ENCODE data around the gene LGI1. TPM values are rescaled to one million over a fixed set of nuclear protein-coding genes. Genes with fewer than 3 reads are reported as not detected.
"Not testable (repeated sequence)": the region's sequence is repeated elsewhere in the genome, so short reads cannot be mapped to it uniquely, and the experiment has no call there.

Gene LGI1
- total RNA-seq, 1 donor from 2014 or later, result not detected

- H3K27ac Mint-ChIP-seq, result no peak overlapping the region
- H3K27me3 Mint-ChIP-seq (ENCODE audit: low read depth), result peaks cover 34% of the 10 kb centered on the region
- DNase-seq (ENCODE audit: low spot score), result peak; percentile 10
- peaks cover 3% of the 10 kb centered on the region for H3K4me1 Mint-ChIP-seq (ENCODE audit: low read depth)
- no peak overlapping the region for H3K4me3 Mint-ChIP-seq (ENCODE audit: low read depth)
- no peaks in the 10 kb centered on the region for H3K36me3 Mint-ChIP-seq (ENCODE audit: low read depth)
- intact Hi-C loops (cut with micrococcal nuclease), result loop anchor here (5.0 to 10.0 kb wide), 2 partner anchors 41 to 261 kb away; no protein-coding TSS in a partner anchor
- H3K9me3 Mint-ChIP-seq, result no peaks in the 10 kb centered on the region
Measured at GRCh38 chr10:93816123-93816747, 58.5 kb downstream of the LGI1 start.

GRCh38 chr10:93818086-93818485 lies 60.4 kb downstream of the LGI1 start:
- Mint-ChIP-seq H3K9me3 (no peaks in the 10 kb centered on the region), H3K27ac (no peak overlapping the region), H3K36me3 (ENCODE audit: low read depth) (no peaks in the 10 kb centered on the region), H3K4me1 (ENCODE audit: low read depth) (peaks cover 3% of the 10 kb centered on the region), H3K4me3 (ENCODE audit: low read depth) (no peak overlapping the region), H3K27me3 (ENCODE audit: low read depth) (peaks cover 32% of the 10 kb centered on the region)
- intact Hi-C loops (cut with micrococcal nuclease), result loop anchor here (5.0 to 10.0 kb wide), 2 partner anchors 39 to 263 kb away; no protein-coding TSS in a partner anchor
- no peak for DNase-seq (ENCODE audit: low spot score)

GRCh38 chr10:93819520-93819919 lies 61.8 kb downstream of the LGI1 start:
- intact Hi-C loops (cut with micrococcal nuclease), result loop anchor here (5.0 to 10.0 kb wide), 2 partner anchors 38 to 265 kb away; no protein-coding TSS in a partner anchor
- Mint-ChIP-seq H3K27me3 (ENCODE audit: low read depth) (peaks cover 26% of the 10 kb centered on the region), H3K36me3 (ENCODE audit: low read depth) (no peaks in the 10 kb centered on the region)

GRCh38 chr10:93820434-93820833 lies 62.7 kb downstream of the LGI1 start:
- Mint-ChIP-seq H3K36me3 (ENCODE audit: low read depth) (no peaks in the 10 kb centered on the region), H3K27ac (no peak overlapping the region), H3K4me3 (ENCODE audit: low read depth) (no peak overlapping the region), H3K27me3 (ENCODE audit: low read depth) (peaks cover 22% of the 10 kb centered on the region), H3K9me3 (no peaks in the 10 kb centered on the region), H3K4me1 (ENCODE audit: low read depth) (no peaks in the 10 kb centered on the region)
- no peak for DNase-seq (ENCODE audit: low spot score)
- intact Hi-C loops (cut with micrococcal nuclease), result no loop called here

More at GRCh38 chr10:93819520-93819919, 61.8 kb downstream of the LGI1 start:
- H3K27ac Mint-ChIP-seq, result no peak overlapping the region
- H3K4me3 Mint-ChIP-seq (ENCODE audit: low read depth), result no peak overlapping the region
- H3K9me3 Mint-ChIP-seq, result no peaks in the 10 kb centered on the region
- no peak for DNase-seq (ENCODE audit: low spot score)
- H3K4me1 Mint-ChIP-seq (ENCODE audit: low read depth), result no peaks in the 10 kb centered on the region

GRCh38 chr10:93821051-93821772 lies 63.5 kb downstream of the LGI1 start:
- Mint-ChIP-seq H3K4me3 (ENCODE audit: low read depth) (no peak overlapping the region), H3K9me3 (no peaks in the 10 kb centered on the region), H3K27ac (no peak overlapping the region), H3K36me3 (ENCODE audit: low read depth) (no peaks in the 10 kb centered on the region), H3K4me1 (ENCODE audit: low read depth) (no peaks in the 10 kb centered on the region), H3K27me3 (ENCODE audit: low read depth) (peaks cover 16% of the 10 kb centered on the region)
- intact Hi-C loops (cut with micrococcal nuclease), result no loop called here
- DNase-seq (ENCODE audit: low spot score), result no peak

GRCh38 chr10:93826355-93826754 lies 68.6 kb downstream of the LGI1 start:
- no peaks in the 10 kb centered on the region for H3K9me3 Mint-ChIP-seq
- H3K27me3 Mint-ChIP-seq (ENCODE audit: low read depth), result peaks cover 3% of the 10 kb centered on the region
- H3K4me1 Mint-ChIP-seq (ENCODE audit: low read depth), result peaks cover 4% of the 10 kb centered on the region
- intact Hi-C loops (cut with micrococcal nuclease), result no loop called here
- H3K4me3 Mint-ChIP-seq (ENCODE audit: low read depth), result no peak overlapping the region
- no peak overlapping the region for H3K27ac Mint-ChIP-seq
- DNase-seq (ENCODE audit: low spot score), result no peak
- no peaks in the 10 kb centered on the region for H3K36me3 Mint-ChIP-seq (ENCODE audit: low read depth)

GRCh38 chr10:93827056-93827804 lies 69.5 kb downstream of the LGI1 start:
- no peaks in the 10 kb centered on the region for H3K9me3 Mint-ChIP-seq
- no peak for DNase-seq (ENCODE audit: low spot score)
- H3K27me3 Mint-ChIP-seq (ENCODE audit: low read depth), result peaks cover 3% of the 10 kb centered on the region
- intact Hi-C loops (cut with micrococcal nuclease), result no loop called here
- no peak overlapping the region for H3K27ac Mint-ChIP-seq
- peaks cover 4% of the 10 kb centered on the region for H3K4me1 Mint-ChIP-seq (ENCODE audit: low read depth)
- H3K36me3 Mint-ChIP-seq (ENCODE audit: low read depth), result no peaks in the 10 kb centered on the region
- H3K4me3 Mint-ChIP-seq (ENCODE audit: low read depth), result no peak overlapping the region

GRCh38 chr10:93831065-93831464 lies 73.3 kb downstream of the LGI1 start:
- H3K4me3 Mint-ChIP-seq (ENCODE audit: low read depth); H3K4me1 Mint-ChIP-seq (ENCODE audit: low read depth); H3K27ac Mint-ChIP-seq; H3K9me3 Mint-ChIP-seq; H3K36me3 Mint-ChIP-seq (ENCODE audit: low read depth); H3K27me3 Mint-ChIP-seq (ENCODE audit: low read depth); intact Hi-C loops (cut with micrococcal nuclease); DNase-seq (ENCODE audit: low spot score): not testable (repeated sequence)

- Mint-ChIP-seq H3K4me3 (ENCODE audit: low read depth) (no peak overlapping the region), H3K27me3 (ENCODE audit: low read depth) (peaks cover 3% of the 10 kb centered on the region), H3K4me1 (ENCODE audit: low read depth) (no peaks in the 10 kb centered on the region), H3K36me3 (ENCODE audit: low read depth) (no peaks in the 10 kb centered on the region), H3K27ac (no peak overlapping the region), H3K9me3 (no peaks in the 10 kb centered on the region)
- no peak for DNase-seq (ENCODE audit: low spot score)
- intact Hi-C loops (cut with micrococcal nuclease), result no loop called here
Measured at GRCh38 chr10:93835770-93836169, 78.0 kb downstream of the LGI1 start.

GRCh38 chr10:93837822-93838221 lies 80.1 kb downstream of the LGI1 start:
- H3K9me3 Mint-ChIP-seq, result no peaks in the 10 kb centered on the region
- H3K4me3 Mint-ChIP-seq (ENCODE audit: low read depth), result no peak overlapping the region
- H3K27ac Mint-ChIP-seq, result no peak overlapping the region
- no peaks in the 10 kb centered on the region for H3K36me3 Mint-ChIP-seq (ENCODE audit: low read depth)
- peaks cover 1% of the 10 kb centered on the region for H3K27me3 Mint-ChIP-seq (ENCODE audit: low read depth)
- intact Hi-C loops (cut with micrococcal nuclease), result no loop called here
- no peak for DNase-seq (ENCODE audit: low spot score)
- H3K4me1 Mint-ChIP-seq (ENCODE audit: low read depth), result no peaks in the 10 kb centered on the region

GRCh38 chr10:93838278-93838677 lies 80.5 kb downstream of the LGI1 start:
- DNase-seq (ENCODE audit: low spot score), result no peak

GRCh38 chr10:93841961-93842360 lies 84.2 kb downstream of the LGI1 start:
- H3K36me3 Mint-ChIP-seq (ENCODE audit: low read depth), result no peaks in the 10 kb centered on the region
- intact Hi-C loops (cut with micrococcal nuclease), result no loop called here
- H3K4me1 Mint-ChIP-seq (ENCODE audit: low read depth), result no peaks in the 10 kb centered on the region
- no peak overlapping the region for H3K27ac Mint-ChIP-seq
- H3K4me3 Mint-ChIP-seq (ENCODE audit: low read depth), result no peak overlapping the region
- no peaks in the 10 kb centered on the region for H3K9me3 Mint-ChIP-seq
- DNase-seq (ENCODE audit: low spot score), result no peak
- H3K27me3 Mint-ChIP-seq (ENCODE audit: low read depth), result peaks cover 2% of the 10 kb centered on the region

More at GRCh38 chr10:93838278-93838677, 80.5 kb downstream of the LGI1 start:
- H3K36me3 Mint-ChIP-seq (ENCODE audit: low read depth), result no peaks in the 10 kb centered on the region
- peaks cover 1% of the 10 kb centered on the region for H3K27me3 Mint-ChIP-seq (ENCODE audit: low read depth)
- H3K4me3 Mint-ChIP-seq (ENCODE audit: low read depth), result no peak overlapping the region
- H3K27ac Mint-ChIP-seq, result no peak overlapping the region
- no peaks in the 10 kb centered on the region for H3K4me1 Mint-ChIP-seq (ENCODE audit: low read depth)
- no peaks in the 10 kb centered on the region for H3K9me3 Mint-ChIP-seq
- intact Hi-C loops (cut with micrococcal nuclease), result no loop called here
